Astrocyte of the cerebellum (primary cell): ENCODE measurements around the gene RASSF6.

Experiments
- DNase-seq: peaks from one replicate; pipeline ENCODE4 v3.0.0-alpha.2; 2011; ENCODE audit warnings: low read depth
- H3K4me3 ChIP-seq: 2 replicates; pipeline ENCODE4 v1.5.1; 2011; ENCODE audit warnings: mild to moderate bottlenecking, low read depth, low read length, moderate library complexity
- in situ Hi-C: cut with HindIII; loops from 2 replicates; pipeline ENCODE4 v1.10.0; 2017; ENCODE audit warnings: low sequenced_read_pairs
- TF ChIP-seq, protein P1 (sequence below): IDR thresholded peaks from 2 replicates; pipeline ENCODE4 v1.5.1; 2012; ENCODE audit warnings: low read length, low read depth, moderate library complexity, mild to moderate bottlenecking; ENCODE audit errors: missing control alignments

RASSF6 gene

DNA sequence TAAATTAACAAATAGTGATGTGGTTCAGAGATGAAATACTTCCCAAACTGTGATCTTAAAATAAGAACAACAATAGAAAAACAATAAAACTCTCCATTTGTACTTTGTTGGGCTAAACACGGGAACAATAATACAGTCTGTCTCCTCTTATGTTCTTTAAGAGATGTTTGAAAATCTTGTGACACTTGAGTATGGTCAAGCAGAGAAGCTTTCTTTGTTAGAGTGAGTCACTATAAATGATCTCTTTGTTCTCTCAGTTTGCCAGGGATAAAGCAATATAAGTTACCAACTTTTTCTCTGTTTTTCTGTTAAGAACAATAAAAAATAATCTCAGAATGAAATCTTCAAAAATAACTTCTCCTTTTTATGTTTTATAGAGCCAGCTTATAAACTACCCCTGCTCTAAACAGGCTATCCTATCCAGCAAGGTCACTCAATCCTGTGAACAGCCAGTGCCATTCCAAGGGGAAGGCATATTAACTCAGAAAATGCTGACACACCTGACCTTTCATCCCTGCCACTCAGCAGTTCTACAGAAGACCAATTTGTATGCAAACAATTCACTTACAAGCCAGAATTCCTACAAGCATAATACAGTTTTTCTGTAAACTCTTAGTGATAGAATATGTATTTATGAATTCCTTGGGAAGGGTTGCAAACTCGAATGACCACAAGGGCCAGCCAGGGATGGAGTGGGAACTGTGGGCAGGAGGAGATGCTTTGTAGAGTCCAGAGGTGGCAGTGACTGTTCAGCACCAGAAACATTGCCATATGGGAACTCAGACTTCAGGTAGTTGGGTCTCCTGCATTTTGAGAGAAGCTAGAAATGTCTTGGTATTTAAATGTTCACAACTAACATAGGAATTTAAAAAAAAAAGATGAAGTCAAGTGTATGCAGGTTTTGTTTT is 86.5 kb downstream of the RASSF6 start:
- no peak overlapping the region for H3K4me3 ChIP-seq
- TF ChIP-seq, protein P1, sequence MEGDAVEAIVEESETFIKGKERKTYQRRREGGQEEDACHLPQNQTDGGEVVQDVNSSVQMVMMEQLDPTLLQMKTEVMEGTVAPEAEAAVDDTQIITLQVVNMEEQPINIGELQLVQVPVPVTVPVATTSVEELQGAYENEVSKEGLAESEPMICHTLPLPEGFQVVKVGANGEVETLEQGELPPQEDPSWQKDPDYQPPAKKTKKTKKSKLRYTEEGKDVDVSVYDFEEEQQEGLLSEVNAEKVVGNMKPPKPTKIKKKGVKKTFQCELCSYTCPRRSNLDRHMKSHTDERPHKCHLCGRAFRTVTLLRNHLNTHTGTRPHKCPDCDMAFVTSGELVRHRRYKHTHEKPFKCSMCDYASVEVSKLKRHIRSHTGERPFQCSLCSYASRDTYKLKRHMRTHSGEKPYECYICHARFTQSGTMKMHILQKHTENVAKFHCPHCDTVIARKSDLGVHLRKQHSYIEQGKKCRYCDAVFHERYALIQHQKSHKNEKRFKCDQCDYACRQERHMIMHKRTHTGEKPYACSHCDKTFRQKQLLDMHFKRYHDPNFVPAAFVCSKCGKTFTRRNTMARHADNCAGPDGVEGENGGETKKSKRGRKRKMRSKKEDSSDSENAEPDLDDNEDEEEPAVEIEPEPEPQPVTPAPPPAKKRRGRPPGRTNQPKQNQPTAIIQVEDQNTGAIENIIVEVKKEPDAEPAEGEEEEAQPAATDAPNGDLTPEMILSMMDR = no peak
- DNase-seq = no peak
- in situ Hi-C loops = no loop called here

DNA sequence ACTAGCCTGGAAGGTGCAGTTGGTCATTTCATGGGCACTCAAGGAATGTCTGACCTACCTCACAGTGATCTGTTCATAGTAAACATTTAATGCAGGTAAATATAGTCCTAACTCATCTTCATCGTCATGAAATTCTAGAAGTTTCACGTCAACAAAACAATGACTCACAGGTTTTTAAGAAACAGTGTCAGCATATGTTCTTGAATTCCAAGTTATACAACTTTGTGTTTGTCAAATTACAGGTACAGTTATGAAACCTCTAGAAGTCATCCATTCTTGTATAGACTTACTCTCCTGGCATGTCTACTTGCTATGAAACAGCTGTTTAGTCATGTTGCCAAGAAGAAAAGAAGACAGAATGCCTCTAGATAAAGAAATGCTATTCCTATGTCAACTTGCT is 92.1 kb downstream of the RASSF6 start:
- in situ Hi-C loops = no loop called here
- H3K4me3 ChIP-seq = no peak overlapping the region
- TF ChIP-seq, protein P1 = no peak
- no peak for DNase-seq

DNA sequence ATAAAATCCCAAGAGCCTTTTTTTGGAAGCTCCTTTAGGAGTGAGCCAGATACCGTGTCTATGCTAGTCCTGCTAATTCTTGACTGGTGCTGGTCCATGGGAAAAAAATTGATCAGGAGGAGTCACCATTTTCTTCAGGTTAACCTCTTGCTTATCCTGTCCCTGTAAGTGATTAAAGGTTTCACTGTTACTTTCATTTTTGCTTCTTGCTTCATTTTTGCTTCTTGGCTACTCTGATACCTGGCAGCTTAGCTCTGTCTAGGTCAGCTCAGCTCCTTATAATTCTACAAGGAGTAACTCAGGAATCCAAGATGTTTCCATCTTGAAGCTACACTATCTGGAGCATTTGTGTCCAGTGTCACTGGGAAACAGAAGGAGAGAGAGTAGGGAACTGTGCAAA is 93.0 kb downstream of the RASSF6 start:
- in situ Hi-C loops = no loop called here
- no peak for DNase-seq
- H3K4me3 ChIP-seq = no peak overlapping the region
- TF ChIP-seq, protein P1 = no peak

DNA sequence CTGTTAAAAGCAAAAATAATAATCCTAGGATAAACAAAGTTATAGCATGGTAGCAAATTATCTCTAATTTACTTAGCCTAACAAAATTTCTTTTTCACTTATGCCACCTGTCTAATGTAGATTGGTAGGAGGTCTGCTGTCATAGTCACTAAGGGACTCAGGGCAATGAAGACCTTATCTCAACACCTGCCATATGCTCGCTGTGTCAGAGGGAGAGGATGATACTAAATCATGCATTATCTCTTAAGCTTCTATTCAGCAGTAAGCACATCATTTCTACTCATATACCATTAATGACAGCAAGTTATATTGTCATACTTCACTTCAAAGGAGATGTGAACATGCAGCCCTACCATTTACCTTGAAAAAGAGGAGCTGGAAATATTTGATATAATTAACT is 94.6 kb downstream of the RASSF6 start:
- TF ChIP-seq, protein P1 = no peak
- in situ Hi-C loops = no loop called here
- no peak for DNase-seq
- no peak overlapping the region for H3K4me3 ChIP-seq

DNA sequence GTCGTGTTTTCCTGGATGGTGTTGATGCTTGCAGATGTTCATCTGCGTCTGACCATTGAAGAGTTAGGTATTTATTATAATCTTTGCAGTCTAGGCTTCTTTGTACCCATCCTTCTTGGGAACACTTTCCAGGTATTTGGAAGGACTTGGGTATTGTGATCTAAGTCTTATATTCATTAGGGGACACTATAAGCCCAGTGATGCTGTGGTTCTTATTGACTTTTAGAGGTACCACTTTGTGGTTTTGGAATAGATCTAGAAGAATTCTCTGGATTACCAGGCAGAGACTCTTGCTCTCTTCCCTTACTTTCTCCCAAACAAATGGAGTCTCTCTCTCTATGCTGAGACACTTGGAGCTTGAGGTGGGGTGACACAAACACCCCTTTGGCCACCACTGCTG is 97.1 kb downstream of the RASSF6 start:
- TF ChIP-seq, protein P1 = no peak

More for the DNA sequence above, 97.1 kb downstream of the RASSF6 start:
- in situ Hi-C loops = no loop called here
- H3K4me3 ChIP-seq = no peak overlapping the region
- DNase-seq = no peak
